Embryonic facial prominence (tissue), 1 donor: ENCODE data around the gene CBS.
"Not testable (repeated sequence)": the region's sequence is repeated elsewhere in the genome, so short reads cannot be mapped to it uniquely, and the experiment has no call there.

Experiments used
- DNase-seq: peaks from one replicate; pipeline ENCODE4 v3.0.0-alpha.2; 2016; ENCODE audit errors: extremely low spot score

The CBS gene

DNA sequence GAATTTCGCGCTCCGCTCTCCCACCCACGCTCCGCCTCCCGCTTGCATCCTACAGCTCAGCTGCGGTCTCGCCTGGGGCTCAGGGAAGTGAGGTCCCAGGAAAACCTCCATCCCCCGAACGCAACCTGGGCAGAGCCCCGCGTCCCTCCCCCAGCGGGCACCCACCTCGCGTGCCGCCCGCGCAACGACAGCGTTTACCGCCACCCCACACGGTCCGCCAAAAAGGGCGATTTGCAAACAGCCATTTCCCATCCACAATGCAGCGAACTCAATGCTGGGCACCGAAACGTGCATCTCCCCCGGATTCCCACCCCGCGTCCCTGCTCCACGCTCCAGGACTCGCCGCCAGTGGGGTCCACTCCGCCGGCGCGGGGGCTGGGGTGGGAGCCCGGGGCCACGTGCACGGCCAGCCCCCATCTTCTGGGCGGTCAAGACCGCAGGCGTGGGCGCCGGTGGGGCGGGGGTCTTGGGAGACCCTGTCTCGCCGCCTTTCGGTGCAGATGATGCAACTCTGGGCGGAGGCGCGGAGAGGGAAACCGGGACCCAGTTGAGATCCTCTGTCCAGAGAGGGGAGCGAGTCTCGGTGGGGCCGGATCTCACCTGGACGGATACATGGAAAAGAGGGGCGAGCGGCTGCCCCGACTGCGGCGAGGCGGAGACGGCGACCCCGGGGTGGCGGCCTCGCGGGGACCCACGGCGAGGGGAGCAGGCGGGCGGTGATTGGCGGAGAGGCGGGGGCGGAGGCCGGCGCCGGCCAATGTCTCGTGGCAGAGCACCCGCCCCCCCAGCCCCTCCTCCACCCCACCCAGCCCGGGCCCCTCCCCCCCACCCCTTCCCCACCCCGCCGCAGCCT, at the start of gene CBS:
Gene CBS (minus strand): TSS at position 666 of the 853 bp plus-strand sequence. CDS start 3,642 bp downstream, outside the sequence.
- DNase-seq, result not testable (repeated sequence)

- not testable (repeated sequence) for DNase-seq
These were observed 40.3 kb upstream of the CBS start for GRCh38 chr21:43115956-43116355.

GRCh38 chr21:43114483-43114882, 38.8 kb upstream of the CBS start:
- not testable (repeated sequence) for DNase-seq

DNA sequence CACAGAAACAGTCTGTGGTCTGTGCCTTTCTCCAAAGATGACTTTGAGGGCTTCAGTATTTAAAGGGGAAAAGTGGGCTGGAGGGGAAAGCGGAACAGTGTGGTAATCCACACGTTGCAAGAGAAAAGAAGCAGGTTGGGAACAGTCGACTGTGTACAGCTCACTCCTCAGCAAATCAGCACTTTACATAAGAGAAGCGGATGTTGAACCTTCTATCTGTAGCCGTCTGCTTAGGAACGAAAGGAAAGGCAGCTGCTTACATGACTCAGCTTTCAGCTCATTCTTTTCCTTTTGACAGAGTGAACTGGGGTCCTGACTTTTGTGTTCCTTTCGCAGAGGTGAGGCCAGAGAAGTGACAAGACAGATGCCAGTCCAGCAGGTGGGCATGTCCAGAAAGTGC, 33.4 kb upstream of the CBS start:
- not testable (repeated sequence) for DNase-seq

- not testable (repeated sequence) for DNase-seq
These were observed 32.5 kb upstream of the CBS start for GRCh38 chr21:43108177-43108576.

- not testable (repeated sequence) for DNase-seq
These were observed 32.1 kb upstream of the CBS start for GRCh38 chr21:43107794-43108137.

- DNase-seq, result not testable (repeated sequence)
These were observed 31.5 kb upstream of the CBS start, which contains the start of gene U2AF1 for GRCh38 chr21:43106965-43107793. TSS of gene U2AF1 (minus strand) at chr21:43107570. CDS start at chr21:43107494, 76 bp downstream.

- not testable (repeated sequence) for DNase-seq
These were observed 29.0 kb upstream of the CBS start for GRCh38 chr21:43104642-43105041.

- not testable (repeated sequence) for DNase-seq
These were observed 26.6 kb upstream of the CBS start for GRCh38 chr21:43102281-43102680.

GRCh38 chr21:43101676-43102075, 26.0 kb upstream of the CBS start:
- DNase-seq, result not testable (repeated sequence)

DNA sequence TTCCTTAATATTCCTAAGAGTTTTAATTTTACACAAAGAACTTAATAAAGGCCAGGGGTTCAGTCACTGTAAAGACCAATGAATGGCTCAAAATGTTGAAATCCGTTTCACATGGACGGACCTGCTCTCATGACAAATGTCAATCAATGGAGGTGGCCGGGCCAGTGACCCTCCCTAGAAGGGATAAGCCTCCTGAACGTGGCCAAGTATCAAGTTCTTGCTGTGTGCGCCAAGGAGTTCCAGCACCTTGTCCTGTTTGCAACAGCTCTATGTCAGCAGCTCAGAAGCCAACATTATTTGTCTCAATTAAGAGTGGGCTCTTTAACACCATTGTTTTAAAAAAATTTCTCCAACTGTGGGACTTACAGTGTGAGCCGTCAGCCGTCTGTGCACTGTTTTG, 25.4 kb upstream of the CBS start:
- DNase-seq, result not testable (repeated sequence)

DNA sequence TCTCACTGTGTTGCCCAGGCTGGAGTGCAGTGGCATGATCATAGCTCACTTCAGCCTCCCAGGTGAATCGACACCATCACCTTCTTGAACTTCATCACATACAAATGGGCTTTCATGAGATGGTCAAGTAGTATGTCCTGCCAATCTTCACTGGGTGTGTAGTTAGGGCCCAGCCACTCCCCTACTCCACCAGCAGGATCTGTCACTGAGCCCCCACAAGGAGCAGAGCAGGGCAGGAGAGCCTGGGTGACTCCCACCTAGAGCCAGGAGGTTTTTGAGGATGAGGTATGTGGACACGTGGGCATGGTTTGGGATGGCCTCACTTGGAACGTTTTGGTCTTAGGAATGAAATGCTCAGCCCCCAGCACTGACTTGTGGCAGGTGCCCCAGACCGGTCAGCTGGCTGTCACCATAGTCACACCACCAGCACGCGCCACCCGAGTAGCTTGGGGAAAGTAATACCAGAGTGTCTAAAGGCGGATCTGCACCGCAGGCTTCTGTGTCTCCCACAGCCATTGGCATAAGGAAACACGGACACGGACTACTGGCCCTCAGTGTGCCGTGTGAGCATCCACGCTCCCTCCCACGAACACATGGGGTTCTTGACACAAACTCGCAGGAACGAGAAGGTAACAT, 16.5 kb upstream of the CBS start:
- DNase-seq, result not testable (repeated sequence)

- not testable (repeated sequence) for DNase-seq
These were observed 15.3 kb upstream of the CBS start for GRCh38 chr21:43090947-43091346.

DNA sequence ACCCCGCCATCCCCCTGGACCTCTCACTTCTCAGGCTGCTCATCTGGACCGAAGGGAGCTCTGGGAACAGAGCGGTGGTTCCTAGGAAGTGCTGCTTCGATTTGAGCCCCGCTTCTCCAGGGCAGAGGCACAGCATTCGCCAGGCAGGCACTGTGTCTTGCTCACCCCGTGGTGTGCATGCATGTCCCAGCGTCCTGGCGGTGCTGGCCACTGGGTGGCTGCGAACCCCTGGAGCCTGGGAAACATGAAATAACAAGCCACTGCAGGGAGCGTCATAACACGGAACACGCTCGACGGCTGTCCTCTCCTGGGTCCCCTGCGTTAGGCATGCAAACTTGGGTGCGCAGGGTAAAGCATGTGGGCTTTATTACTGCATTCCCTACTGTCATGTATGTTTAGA, 13.8 kb upstream of the CBS start:
- not testable (repeated sequence) for DNase-seq

GRCh38 chr21:43082587-43083300, 7.1 kb upstream of the CBS start:
- DNase-seq, result not testable (repeated sequence)

DNA sequence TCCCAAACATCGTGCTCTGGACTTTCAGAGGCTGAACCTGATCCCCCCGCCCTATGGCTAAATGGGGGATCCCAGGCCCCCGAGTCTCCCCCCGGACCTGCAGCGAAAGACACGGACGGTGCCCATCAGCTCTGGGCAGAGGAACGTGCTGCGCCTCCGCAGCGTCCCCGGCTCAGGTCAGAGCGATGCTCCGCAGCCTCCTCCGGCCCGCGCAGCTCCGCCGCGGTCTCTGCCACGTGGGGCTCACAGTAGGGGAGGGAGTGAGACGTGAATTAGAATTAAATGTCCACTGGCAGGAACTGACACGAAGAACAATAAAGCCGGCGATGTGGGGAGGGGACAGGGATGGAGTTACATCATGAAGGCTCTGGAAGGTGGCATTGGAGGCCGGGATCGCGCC, 1.0 kb upstream of the CBS start:
- DNase-seq, result not testable (repeated sequence)

DNA sequence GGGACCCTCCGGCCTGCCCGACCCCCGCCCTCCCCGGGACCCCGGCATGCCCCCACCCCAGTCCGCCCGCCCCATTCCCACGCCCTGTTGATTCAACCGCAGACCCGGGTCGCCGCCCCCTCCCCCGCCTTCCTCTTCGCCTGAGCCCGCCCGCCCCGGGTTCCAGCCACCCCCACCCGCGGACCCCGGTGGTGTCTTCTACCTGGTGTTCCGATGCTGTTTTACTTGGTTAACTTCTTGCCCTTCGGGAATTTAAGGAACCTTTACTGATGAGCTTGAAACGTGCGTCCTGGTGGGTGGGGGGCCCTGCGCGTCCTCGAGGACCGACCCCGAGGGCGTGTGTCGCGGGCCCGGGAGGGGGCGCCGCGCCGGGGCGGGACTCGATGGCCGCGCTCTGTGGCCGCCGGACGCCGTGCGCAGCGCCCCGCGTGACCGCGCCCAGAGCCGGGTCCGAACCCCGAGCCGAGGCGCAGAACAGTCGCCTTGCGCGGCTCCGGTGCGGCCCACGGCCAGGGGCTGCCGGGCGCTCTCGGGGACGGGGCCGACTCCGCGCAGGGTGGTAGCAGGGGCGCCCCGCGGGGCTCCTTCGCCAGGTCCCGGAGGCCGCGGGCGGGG, 495 bp upstream of the CBS start:
- not testable (repeated sequence) for DNase-seq

DNA sequence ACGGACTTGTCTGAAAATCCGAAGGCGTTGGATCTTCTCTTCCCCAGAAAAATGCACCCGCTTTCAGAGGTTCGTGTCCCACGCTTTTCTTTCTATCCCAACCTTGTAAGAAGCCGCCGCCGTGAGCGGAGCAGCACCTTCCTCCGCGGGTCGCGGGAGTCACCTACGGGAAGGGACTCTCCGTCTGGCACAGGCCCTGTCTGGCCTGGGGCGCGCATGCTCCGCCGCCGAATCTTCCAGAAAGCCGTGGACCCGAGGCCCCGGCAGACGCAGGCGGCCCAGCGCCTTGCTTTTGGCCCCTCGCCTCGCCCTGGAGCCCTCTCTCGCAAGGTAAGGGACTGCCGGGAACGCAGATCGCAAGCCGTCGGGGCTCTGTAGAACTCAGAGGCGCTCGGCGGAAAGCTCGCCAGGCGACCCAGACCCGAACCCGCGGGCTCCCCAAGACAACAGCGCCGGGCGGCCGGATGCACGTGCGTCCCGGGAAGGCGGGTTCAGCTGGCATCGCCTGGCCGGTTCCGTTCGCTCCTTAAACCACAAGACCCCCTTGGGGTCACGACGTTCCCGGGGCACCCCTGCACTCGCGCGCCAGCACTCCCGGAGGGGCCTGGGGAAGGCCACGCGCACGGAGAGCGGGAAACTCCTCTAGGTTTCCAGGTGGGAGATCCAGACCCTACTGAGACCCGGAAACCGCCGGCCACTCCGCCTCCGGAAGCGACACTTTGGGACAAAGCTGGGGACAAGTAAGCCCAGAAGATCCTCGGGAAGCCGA, 1.1 kb downstream of the CBS start:
- DNase-seq, result not testable (repeated sequence)

- DNase-seq, result not testable (repeated sequence)
These were observed 2.9 kb downstream of the CBS start for GRCh38 chr21:43072742-43073141.

DNA sequence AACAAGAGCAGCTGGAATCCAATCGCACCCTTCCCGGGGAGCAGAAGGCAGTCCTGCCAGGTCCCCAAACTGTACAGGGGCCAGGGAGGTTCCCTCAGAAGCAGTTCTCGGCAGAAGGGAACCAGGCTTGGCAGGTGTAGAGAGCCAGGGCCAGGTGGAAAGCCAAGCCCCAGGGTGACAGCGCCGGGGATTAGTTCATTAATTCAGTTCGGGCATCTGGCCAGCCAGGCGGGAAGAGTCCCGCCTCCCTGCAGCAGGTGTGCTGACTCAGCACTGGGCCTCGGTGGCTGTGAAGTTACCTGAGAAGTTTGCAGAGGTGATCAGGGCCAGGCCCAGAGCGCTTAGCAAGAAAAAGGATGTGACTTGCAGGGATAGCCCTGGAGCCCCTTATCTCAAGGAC, 6.0 kb downstream of the CBS start:
- not testable (repeated sequence) for DNase-seq
